GM18520 (cell line): Measurements from ENCODE around the gene NOXA1.

Experiments
- ATAC-seq: cut with Tn5 transposase; IDR thresholded peaks from one replicate; pipeline ENCODE4 v1.9.1; 2021; ENCODE audit not compliant: unreplicated experiment

NOXA1 gene

DNA sequence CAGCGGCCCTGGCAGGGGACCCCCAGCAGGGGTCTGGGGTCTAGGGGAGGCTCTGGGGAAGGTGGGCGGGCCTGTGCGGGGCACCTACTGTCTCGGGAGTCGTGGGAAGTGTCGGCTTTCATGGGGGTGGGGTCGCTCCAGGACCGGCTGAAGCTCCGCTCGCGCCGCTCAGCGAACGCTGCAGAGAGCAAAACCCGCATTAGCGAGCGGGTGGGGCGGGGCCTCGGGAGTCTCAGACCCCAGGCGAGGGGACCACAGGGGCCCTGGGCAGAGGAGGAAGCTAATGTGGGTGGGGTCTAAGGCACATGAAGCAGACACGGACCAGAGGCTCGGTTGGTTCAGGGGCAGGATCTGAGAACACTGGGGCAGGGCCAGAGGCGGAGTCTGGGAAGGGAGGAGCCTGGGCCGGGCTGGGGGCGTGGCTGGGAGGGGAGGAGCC, 30.5 kb downstream of the NOXA1 start:
- peak; percentile 50 for ATAC-seq

DNA sequence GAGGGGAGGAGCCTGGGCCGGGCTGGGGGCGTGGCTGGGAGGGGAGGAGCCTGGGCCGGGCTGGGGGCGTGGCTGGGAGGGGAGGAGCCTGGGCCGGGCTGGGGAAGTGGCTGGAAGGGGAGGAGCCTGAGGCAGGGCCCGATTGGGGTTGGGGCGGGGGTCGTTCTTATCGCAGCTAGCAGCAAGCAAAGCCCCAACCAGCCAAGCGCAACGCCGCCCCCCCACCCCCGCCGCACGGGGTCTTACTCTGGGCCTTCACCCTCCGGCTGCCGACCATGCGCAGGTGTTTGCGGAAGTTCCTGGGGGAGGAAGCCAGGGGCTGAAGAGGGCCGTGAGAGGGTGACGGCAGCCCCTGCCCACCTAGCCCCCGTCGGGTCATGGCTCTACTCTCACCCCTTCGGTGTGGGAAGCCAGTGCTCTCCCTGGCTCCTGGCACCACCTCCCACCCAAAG, 31.0 kb downstream of the NOXA1 start:
- ATAC-seq, result no peak

DNA sequence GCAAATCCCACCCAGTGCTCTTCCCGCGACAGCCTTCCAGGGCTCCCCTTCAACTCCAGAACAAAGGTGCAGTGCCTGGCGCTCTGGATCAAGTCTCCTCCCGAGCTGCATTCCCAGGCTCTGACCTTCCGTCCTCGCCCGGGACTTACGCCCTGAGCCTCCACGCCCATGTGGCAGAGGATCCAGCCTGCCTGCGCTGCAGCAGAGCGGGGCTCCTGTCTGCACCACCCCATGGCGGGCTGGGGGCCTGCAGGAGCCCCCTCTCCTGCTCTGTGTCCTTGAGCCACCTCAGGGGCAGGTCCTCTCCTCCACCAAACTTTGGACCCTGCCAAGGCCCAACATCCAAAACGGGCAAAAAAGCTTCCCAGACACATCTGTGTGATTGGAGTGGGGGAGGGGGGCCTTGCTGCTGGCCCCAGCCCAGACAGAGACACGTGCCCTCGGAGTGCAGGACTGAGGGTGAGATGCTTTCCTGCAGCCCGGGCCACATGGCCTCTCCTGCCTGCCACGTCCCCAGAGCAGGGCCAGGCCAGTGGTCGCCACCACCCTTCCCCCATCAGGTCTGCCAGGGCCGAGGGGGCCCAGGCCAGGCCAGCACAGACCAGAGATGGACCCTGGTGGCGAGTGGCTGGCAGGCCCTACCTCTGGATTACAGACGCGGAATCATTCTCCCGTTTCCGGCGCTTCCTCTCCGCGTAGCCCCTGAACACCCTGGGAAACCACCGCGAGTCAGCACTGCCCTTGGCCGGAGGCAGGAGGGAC, 31.6 kb downstream of the NOXA1 start:
- ATAC-seq, result no peak

DNA sequence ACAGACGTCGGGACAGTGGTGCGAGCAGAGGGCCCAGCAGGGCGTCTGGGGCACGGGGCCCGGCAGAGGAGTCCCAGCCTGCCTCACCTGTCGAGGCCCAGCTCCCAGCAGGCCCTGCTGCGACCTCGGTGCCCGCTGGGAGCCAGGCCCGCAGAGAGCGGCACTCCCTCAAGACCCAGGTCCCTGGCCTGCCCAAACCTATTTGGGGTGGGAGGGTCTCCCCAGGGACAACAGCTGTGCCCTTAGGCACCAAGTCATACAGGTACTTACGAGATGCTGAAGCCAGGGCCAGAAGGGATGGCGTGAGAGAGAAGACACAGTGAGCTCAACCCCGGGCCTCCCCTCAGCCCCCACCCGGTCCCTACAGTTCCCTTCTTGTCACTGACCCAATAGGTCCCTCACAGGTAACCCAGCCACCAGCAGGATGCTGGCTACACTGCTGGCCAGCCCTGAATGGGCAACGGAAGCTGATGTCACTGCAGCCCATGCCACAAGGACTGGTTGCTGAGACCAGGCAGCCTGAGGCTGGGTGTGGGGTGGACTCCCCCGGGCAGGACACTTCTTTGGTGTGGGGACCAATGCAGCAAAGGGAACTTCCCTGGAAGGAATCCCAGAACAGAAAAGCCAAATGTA, 32.3 kb downstream of the NOXA1 start:
- no peak for ATAC-seq

DNA sequence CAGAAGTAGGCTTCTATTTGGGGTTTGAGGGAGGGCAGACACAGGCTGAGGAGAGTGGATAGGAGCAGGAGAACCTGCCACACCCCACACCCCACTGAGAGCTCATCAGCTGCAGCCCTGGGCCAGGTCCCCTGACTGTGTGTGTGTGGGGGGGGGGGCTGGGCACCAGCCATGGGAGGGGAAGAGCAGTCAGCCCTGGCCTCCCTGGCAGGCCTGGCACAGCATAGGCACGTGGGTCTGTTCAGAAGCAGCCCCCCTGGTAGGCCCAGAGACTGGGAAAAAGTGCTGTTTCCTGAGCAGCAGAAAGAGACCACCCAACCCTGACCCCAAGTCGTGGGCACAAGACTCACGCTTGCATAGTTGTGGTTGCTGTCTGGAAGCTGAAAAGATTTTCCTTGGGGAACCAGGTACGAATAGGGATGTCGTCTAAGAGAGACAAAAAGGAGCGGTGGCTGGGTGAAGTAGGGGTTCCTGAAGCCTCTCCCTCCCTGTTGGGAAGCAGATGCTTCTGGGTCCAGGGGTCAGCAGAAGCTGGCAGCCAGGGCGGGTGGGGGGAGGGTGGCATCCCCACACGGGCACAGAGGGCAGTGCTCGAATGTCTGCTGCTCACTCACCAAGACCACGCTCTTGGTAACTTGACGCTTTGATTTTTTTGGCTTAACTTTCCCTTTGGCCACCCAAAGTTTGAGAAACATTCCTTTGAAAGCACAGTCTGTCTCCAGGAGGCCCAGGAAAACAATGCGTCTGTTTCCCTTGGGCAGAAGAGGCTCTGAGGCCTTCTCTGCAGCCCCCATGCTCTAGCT, 33.1 kb downstream of the NOXA1 start:
- no peak for ATAC-seq

DNA sequence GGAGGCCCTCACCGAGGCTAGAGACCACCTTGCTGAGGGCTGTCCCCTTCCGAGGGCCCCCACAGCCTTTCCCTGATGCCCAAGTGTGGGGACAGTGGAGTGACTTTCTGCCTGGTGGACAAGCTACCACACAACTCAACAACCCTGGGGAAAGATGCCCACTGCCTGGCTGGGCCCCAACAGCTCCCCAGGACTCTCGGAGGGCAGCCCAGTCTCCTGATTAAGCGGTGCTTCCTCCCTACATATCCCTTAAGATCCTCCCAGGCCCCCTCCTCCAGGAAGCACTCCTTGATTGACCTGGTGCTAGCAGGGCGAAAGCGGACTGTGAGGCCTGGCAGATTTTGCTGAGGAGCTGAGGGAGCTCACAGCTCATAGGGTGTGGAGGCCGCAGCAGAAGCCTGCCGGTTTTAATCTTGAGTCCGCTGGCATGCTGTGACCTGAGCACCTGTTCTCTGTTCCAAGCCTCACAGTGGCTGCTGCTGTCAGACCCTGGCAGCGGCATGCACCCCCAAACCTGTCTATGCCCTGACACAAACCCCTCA, 33.7 kb downstream of the NOXA1 start:
- no peak for ATAC-seq

DNA sequence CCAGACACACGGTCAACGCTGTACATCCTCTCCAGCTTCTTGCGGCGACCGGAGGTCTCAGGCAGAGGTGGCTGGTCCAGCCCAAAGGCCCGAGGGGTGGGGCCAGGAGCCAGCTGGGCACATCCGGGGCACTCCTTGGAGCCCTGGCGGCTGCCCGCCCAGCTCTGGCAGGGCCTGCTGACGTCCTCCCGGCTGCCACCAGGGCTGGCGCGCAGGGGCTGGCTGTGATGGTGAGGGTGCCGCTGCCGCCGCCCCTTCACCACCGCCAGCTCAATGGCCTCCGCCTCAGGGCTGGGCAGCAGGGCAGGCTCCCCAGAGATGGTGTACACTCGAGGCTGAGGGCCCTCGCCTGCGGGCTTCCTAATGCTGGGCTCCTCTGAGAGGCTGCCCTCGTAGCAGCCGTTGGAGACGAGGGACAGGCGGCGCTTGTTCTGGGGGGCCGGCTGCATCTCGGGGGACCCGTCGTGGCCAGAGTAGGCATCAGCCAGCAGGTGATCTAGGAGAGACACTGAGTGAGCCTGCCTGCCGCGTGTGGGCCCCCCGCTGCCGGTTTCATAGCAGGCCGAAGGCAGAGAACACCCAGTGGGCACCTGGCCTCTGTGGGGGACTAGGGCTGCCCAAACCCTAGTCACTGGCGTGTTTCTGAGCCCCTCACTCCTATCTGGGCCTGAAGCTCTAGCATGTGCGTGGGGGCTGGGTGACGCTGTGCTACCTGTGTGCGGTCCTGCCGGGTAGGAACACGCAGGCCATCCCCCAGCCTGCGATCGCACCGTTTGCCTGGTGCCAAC, 34.4 kb downstream of the NOXA1 start:
- no peak for ATAC-seq

DNA sequence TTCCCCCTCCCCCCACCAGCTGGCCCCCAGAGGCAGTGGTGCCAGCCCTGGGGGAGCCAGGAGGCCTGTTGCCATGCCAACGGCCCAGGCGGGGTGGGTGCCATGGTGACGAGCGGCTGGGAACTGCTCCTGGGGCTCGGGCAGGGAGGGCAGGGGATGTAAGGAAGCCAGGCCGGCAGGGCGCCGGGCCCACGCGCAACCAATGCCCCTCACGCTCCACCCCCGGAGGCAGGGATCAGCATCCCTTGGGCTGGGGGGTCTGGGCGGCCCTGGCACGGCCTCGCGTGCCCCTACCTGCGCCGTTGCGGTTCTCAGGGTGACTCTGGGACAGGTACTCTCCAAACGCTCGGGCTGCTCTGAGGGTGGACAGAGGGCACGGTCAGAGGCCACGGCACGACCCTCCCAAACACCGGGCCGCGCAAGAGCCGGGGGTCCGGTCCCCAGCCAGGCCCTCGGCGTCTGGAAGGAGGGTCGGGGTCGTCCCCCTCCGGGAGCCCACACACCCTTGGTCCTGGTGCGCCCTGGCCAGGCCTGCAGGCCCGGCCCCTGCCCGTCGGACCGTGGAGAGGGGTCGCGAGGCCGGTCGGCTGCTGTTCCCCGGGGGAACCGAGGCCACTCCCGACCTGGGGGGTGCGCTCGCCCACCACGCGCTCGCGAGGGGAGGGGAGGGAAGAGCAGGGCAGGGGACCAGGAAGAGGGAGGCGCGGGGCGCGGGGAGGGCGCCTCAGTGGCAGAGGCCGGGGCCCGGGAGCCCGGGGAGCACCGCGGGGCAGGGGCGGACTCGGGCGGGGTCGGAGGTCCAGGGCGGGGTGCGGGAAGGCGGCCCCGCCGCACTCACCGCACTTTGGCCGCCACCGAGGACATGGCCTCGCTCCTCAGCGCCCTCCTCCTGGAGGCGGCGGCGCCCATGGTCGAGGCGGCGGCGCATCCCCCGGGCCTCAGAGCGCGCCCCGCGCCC, 35.3 kb downstream of the NOXA1 start:
- peak; percentile 10 for ATAC-seq

DNA sequence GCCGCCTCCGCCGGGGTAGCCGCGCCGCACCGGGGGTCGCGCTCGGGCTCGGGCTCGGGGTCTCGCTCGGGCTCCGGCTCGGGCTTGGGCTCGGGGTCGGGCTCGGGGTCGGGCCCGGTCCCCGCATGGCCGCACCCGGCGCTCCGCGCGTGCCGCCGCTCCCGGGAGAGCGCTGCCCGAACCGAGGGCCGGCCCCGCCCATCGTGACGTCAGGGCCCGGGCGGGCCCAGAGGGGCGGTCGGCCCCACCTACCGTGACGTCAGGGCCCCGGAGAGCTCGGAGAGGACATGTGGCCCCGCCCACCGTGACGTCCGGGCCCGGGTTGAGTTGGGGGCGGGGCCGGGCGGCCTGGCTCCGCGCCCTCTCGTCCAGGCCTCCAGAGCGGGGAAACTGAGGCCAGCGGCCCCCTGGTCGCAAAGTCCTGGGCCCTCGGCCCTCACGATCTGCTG, 36.0 kb downstream of the NOXA1 start, which contains the start of gene NSMF:
Gene NSMF (minus strand): TSS at position 183 of the 449 bp plus-strand sequence. CDS start 232 bp downstream, outside the sequence.
- ATAC-seq, result peak; percentile 75

DNA sequence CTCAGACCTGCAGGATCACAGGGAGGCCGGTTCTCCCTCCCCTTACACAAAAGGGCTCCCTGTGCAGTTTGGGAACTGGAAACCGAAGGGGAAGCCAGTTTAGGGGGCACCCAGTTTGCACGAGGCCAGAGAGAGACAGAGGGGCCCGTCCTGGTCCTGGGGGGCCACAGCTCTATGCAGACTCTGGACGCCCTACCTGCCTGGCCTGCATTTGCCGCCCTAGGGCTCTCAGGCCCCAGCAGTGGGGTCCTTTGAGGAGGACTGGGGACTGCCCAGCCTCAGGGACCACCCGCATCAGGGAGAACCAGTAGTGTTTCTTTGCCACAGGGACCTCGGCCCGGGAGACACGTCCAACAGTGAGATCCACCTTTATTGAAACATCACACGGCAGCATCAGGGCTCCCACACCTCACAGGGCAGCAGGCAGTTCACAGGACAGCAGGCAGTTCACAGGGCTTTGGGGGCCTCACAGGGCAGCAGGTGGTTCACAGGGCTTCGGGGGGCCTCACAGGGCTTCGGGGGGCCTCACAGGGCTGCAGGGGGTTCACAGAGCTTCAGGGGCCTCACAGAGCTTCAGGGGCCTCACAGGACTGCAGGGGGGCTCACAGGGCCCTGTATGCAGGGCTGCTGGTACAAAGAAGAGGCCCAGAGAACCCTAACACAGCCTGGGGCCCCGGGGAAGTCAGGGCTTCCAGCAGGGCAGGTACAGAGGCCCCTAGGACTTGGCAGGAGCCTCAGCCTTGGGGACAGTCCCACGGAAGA, 36.6 kb downstream of the NOXA1 start:
- ATAC-seq, result no peak

DNA sequence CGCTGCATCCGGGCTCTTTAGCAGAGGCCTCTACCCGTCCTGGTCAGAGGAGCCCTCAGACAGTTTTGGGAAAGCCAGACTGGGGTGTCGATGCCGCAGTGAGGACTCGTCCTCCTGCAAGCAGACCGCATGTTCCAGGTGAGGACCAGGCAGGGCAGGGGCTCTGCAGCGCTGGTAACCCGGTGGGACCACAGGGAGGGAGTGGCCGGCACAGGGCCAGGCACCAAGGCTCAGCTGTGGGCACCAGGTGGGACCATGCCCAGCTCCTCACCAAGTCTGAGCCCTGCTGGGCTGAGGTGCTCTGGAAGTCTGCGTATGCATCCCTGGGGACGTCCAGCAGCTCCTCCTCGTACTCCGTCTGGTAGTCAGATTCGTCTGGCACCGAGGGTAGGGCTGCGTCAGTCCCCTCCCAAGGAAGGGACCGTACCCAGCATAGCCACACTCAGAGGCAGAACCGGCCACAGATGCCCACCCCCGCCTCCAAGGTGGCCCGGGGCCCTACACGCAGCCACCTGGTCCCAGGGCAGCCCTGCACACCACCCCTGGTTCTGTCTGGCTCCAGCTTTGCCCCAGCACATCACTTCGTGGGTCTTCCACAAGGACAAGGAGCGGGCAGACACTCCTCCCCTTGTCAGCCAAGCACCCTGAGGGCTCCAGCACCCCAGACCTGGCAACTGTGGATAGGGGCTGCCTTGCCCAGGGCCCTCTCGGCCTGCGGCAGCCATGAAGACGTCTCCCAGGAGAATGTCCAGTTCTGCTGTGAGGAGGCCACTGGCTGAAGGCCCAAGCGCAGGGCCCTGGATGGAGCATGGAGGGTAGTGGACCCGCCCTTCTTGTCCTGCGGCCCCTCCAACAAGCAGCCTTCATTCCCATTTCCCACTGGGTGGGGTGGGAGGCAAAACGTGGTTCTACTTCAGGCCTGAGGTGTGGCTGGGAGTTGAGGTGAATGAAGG, 37.4 kb downstream of the NOXA1 start:
- ATAC-seq, result no peak

DNA sequence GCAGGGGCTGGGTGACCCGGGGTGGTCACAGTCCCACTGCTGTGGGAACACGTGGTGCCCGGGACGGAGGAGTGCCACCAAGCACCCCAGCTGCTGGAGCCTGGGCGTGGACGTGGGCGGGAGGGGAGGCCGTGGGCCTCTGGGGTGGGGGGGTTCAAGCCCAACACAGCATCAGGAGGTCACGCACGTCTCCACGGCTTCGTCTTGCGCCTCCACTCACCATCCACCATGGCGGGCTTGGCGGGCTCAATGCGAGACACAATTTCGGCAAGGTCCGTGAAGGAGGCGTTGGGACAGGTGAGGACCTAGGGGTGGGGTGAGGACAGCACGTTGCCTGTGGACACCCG, 38.1 kb downstream of the NOXA1 start:
- no peak for ATAC-seq

DNA sequence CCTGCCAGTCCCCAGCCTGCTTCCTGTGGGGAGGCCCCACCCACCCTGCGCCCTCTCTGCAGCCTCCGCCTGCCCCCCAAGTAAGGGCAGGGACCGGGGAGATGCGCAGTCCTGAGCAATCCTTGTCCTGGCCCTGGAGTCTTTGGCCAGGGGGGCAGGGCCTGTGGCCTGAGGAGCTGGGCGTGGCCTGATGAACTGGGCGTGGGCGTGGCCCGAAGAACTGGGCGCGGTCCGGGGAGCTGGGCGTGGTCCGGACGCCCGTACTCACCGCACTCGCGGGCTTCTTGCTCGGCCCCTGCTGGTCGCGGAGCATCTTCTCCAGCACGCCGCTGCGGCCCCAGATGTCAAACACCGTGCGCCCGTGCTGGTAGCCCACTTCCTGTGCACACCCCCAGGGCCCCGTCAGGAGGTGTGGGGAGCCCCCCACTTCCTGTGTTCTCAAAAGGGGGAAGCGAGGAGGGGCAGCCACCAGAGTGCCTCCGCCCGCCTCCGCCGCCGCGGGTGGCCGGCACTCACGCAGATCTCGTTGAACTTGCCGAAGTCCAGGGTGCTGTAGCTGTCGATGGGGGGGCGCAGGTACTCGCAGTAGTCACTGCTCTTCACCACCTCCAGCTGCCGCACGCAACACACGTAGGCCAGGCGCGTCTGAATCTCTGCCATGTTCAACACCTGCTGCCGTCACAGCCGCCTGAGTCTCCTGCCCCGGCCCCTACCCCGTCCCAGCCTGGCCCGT, 38.6 kb downstream of the NOXA1 start:
- no peak for ATAC-seq

DNA sequence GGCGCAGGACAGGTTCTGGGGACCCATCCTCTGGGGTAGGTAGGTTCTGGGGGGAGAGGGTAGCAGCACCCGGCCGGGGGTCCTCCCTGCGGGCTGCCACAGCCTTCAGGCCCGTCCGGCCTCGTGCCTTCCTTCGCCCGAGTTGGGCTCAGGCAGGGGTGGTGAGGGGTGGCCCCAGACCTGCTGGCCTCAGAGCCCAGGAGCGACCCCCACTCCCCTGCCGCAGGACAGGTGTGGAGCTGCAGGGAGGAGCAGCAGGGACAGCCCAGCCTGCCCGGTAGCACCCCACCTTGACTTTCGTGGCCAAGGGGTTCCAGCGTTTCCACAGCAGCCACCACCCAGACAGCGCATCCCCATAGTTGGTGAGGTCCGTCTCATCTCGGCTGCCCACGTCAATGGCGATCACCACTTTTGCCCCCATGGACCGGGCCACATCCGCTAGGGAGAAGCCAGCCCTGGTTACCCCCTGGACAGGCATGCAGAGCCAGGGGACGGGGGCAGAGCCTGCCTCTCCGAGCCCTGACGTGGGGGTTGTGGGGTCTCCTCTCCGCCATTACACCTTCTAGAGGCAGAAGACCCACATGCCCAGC, 39.3 kb downstream of the NOXA1 start:
- no peak for ATAC-seq

DNA sequence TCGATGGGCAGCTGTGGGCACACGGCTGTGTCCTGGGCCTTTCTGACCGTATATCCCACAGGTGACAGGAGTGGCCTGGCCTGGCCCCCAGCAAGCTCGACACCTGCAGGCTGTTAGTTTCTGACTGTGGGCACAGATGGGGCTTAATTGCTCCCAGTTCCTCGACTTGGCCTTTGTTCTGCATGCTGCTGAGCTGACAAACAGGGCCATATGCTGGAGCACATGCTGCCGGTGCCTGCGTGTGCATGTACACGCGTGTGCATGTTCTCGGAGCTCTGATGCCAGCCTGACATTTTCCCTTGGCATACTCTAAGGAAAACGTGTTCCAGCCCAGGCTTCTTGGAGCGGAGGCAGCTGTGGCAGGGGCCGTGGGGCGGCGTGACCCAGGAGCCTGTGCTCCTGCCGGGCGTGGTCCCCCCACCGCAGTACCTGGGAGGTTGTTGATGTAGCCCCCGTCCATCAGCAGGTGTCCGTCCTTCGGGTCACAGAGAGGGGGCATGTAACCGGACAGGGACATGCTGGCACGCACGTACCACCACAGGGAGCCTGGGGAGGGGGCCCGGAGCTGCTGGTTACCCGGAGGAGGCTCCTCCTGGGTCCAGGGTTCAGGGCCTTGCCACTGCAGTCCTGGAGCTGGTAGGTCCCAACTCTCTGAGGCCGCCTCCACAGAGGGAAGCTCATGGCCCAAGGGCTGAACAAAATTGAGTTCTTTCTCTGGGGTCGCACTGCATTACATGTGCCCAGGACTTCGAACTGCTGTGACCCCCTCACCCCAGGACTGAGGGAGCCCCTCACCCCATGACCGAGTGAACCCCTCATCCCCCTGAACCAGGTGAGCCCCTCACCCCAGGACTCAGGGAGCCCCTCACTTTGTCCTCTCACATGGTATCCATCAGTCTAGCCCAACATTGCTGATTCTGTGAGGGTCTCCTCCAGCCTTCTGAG, 40.1 kb downstream of the NOXA1 start:
- no peak for ATAC-seq

DNA sequence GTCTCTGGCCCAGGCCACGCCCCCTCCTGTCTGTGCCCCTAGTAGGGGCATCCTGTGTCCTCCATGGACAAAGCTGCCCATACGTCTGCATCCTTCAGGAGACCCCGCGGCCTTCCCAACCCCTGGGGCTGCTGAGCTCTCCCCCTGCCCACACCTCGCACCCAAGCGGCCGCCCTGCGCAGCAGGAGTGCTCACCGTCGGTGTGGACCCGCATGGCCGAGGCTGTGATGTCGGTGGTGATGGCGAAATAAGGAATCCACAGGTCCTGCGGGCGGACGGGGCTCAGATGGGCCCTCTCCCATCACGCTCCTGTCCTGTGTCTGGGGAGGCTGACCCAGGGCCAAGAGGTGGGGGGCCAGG, 40.7 kb downstream of the NOXA1 start:
- no peak for ATAC-seq
